ENCODE measurements around the gene RAB11FIP2. TPM values are rescaled to one million over a fixed set of nuclear protein-coding genes. Genes with fewer than 3 reads are reported as not detected.

The RAB11FIP2 gene
- total RNA-seq, 4 donors from 2014 or later: 7.3 to 18.2 (median 14.1) TPM

GRCh38 chr10:118007773-118008172 lies 39.0 kb downstream of the RAB11FIP2 start:
- no peak overlapping the region for H3K4me3 ChIP-seq (ENCODE audit: low read depth, poor library complexity, severe bottlenecking)
- intact Hi-C loops (cut with DNase I; ENCODE audit: low total_unique reads): no loop called here
- TF ChIP-seq POLR2A (IDR thresholded peaks at IDR 0.05): no peak
- TF ChIP-seq, protein P1, sequence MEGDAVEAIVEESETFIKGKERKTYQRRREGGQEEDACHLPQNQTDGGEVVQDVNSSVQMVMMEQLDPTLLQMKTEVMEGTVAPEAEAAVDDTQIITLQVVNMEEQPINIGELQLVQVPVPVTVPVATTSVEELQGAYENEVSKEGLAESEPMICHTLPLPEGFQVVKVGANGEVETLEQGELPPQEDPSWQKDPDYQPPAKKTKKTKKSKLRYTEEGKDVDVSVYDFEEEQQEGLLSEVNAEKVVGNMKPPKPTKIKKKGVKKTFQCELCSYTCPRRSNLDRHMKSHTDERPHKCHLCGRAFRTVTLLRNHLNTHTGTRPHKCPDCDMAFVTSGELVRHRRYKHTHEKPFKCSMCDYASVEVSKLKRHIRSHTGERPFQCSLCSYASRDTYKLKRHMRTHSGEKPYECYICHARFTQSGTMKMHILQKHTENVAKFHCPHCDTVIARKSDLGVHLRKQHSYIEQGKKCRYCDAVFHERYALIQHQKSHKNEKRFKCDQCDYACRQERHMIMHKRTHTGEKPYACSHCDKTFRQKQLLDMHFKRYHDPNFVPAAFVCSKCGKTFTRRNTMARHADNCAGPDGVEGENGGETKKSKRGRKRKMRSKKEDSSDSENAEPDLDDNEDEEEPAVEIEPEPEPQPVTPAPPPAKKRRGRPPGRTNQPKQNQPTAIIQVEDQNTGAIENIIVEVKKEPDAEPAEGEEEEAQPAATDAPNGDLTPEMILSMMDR (IDR thresholded peaks at IDR 0.05): no peak
- 96 to 99% methylated on average over 3 of the region's 3 CpGs for WGBS, 2 donors
- no peak for DNase-seq (ENCODE audit: low spot score in 2 of 2)

DNA sequence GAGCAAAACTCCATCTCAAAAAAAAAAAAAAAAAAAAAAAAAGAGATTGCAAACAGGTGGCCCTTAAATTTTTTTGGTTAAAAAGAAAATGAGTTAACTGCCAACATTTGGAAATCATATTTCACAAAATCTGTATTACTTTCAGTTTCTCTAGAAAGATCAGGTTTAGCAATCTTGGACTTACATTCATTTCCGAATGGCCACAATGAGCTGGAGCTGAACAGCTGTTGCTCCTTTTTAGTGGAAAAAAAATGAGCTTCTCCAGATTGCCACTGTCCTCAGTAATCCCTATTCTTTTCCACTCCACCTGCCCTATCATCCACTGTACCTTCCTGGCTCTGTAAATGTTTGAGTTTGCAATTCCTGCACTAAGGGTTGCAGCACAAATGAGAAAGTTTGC lies 43.6 kb downstream of the RAB11FIP2 start:
- 76 to 77% methylated on average over 1 of the region's 1 CpG for WGBS, 2 donors
- no peak for TF ChIP-seq POLR2A (IDR thresholded peaks at IDR 0.05)
- TF ChIP-seq, protein P1 (IDR thresholded peaks at IDR 0.05): no peak
- no peak for DNase-seq (ENCODE audit: low spot score in 2 of 2)
- no peak overlapping the region for H3K4me3 ChIP-seq (ENCODE audit: low read depth, poor library complexity, severe bottlenecking)
- intact Hi-C loops (cut with DNase I; ENCODE audit: low total_unique reads): no loop called here

GRCh38 chr10:118002581-118002980 lies 44.2 kb downstream of the RAB11FIP2 start:
- TF ChIP-seq POLR2A (IDR thresholded peaks at IDR 0.05): no peak
- TF ChIP-seq, protein P1 (IDR thresholded peaks at IDR 0.05): no peak
- intact Hi-C loops (cut with DNase I; ENCODE audit: low total_unique reads): no loop called here
- H3K4me3 ChIP-seq (ENCODE audit: low read depth, poor library complexity, severe bottlenecking): no peak overlapping the region
- DNase-seq (ENCODE audit: low spot score in 2 of 2): no peak
- WGBS, 2 donors: 88 to 92% methylated on average over 6 of the region's 6 CpGs

DNA sequence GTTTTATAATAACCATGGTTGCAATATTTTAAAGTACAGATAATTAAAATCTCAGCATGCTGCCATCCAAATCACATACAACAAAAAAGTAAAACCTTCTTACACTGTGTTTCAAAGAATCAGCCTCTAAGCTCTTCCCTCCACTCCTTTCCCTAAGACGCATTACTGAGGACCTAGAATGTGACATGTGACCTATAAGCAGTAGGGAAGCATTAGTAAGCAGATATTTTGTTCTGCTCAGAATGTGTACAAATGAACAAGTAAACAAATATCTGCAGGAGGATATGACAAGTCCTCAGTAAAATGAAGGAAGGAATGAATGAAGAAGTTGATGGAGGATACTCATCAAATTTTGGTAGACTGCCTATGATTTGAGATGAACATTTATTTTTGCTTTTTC lies 49.1 kb downstream of the RAB11FIP2 start:
- H3K4me3 ChIP-seq (ENCODE audit: low read depth, poor library complexity, severe bottlenecking): no peak overlapping the region
- no peak for DNase-seq (ENCODE audit: low spot score in 2 of 2)
- TF ChIP-seq, protein P1 (IDR thresholded peaks at IDR 0.05): no peak
- no peak for TF ChIP-seq POLR2A (IDR thresholded peaks at IDR 0.05)
- intact Hi-C loops (cut with DNase I; ENCODE audit: low total_unique reads): no loop called here
- WGBS, 2 donors: 85 to 89% methylated on average over 1 of the region's 1 CpG

- no peak for DNase-seq (ENCODE audit: low spot score in 2 of 2)
- 89 to 95% methylated on average over 1 of the region's 1 CpG for WGBS, 2 donors
- TF ChIP-seq POLR2A (IDR thresholded peaks at IDR 0.05): no peak
- TF ChIP-seq, protein P1 (IDR thresholded peaks at IDR 0.05): no peak
- intact Hi-C loops (cut with DNase I; ENCODE audit: low total_unique reads): no loop called here
- no peak overlapping the region for H3K4me3 ChIP-seq (ENCODE audit: low read depth, poor library complexity, severe bottlenecking)
Measured at GRCh38 chr10:117996709-117997108, 50.0 kb downstream of the RAB11FIP2 start.

- no peak overlapping the region for H3K4me3 ChIP-seq (ENCODE audit: low read depth, poor library complexity, severe bottlenecking)
- TF ChIP-seq, protein P1 (IDR thresholded peaks at IDR 0.05): no peak
- TF ChIP-seq POLR2A (IDR thresholded peaks at IDR 0.05): no peak
- intact Hi-C loops (cut with DNase I; ENCODE audit: low total_unique reads): no loop called here
- DNase-seq (ENCODE audit: low spot score in 2 of 2): no peak
- 72 to 86% methylated on average over 2 of the region's 2 CpGs for WGBS, 2 donors
Measured at GRCh38 chr10:117994771-117995170, 52.0 kb downstream of the RAB11FIP2 start.
